ENCODE measurements around the gene EME2.

DNA sequence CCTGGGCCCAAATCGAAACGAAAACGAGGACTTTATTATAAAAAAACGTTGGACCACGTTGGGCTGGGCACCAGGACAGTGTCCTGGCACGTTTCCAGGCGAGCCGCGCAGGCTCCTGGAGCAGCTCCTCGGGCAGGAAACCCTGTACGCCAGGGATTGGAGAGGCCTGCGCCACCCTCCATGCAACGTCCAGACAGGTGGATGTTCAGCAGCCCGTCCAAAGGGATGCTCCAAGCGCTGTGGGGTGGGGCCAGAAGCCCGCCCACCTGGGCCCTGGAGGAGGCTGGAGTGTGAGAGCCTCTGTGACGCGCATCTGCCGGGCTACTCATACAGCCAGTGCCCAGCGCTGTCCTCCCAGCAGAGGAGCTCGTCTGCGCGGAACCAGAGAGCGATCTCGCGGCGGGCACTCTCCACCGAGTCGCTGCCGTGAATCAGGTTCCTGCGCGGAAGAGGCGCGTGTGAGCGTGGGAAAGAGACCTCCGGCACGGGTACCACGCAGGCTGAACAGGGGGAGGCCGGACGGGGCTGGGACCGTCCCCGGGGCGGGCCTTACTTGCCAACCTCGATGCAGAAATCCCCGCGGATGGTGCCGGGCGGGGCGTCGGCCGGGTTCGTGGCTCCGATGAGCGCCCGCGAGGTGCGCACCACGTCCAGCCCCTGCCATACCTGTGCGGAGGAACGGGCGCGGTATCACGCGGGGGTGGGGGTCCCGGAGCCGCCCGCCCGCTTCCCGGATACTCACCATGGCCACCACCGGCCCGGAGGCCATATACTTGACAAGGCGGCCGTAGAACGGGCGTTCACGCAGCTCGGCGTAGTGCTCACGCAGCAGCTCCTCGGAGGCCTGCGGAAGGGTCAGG is 2.1 kb upstream of the EME2 start:
- TF ChIP-seq CTCF (IDR thresholded peaks at IDR 0.05 in 8 of 11, conservative IDR thresholded peaks at IDR 0.05 in 3 of 11) (no peak), POLR2AphosphoS5 (IDR thresholded peaks at IDR 0.05) (peak; percentile 73 to 87 (median 77)), POLR2A (IDR thresholded peaks at IDR 0.05) (no peak)

All from spleen (tissue), 7 donors.